ENCODE data around the gene ENPP5. TPM values are rescaled to one million over a fixed set of nuclear protein-coding genes. Genes with fewer than 3 reads are reported as not detected.
"Not testable (repeated sequence)": the region's sequence is repeated elsewhere in the genome, so short reads cannot be mapped to it uniquely, and the experiment has no call there.

Gene ENPP5
- polyA plus RNA-seq, 1 experiment, result not detected

GRCh38 chr6:46129629-46130511 is 40.9 kb downstream of the ENPP5 start, which contains the start of gene ENPP4:
Gene ENPP4, plus strand, starts transcription at chr6:46129989. Its CDS starts 9,595 bp downstream, at chr6:46139584.
- CTCF ChIA-PET, result no interaction called here

DNA sequence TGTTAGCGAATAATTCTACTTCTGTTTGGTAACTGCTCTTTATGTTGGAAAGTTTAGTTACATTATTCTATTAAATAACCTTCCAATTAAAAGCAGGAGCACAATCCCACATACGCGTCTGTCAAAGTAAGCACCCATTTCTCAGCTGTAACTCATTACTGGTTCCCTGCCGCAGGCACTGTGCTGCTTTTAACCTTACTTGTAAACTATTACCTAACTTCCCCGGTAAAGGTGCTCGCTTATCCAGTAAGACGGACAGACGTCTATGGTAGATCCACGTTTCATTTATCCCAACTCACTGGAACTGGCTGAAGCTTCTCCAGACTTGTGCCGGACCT is 41.5 kb downstream of the ENPP5 start:
- Histone ChIP-seq H3K4me3 (ENCODE audit: low read depth, low read length) (no peak overlapping the region), H3K27me3 (ENCODE audit: control insufficient read depth, insufficient read depth, low read length) (peaks cover 5% of the 10 kb centered on the region), H3K9me3 (ENCODE audit: control insufficient read depth, insufficient read depth, low read length) (no peaks in the 10 kb centered on the region; the same call in 1 of the 2 replicates), H3K27ac (ENCODE audit: low read depth, low read length) (no peak overlapping the region)
- POLR2A ChIA-PET, result no interaction called here
- CTCF ChIA-PET, result no interaction called here
- DNase-seq (ENCODE audit: low read depth, low spot score), result no peak
- TF ChIP-seq CTCF (IDR thresholded peaks at IDR 0.05; ENCODE audit: low read depth, low read length), result no peak

More at GRCh38 chr6:46129629-46130511, 40.9 kb downstream of the ENPP5 start, which contains the start of gene ENPP4:
- no peak for DNase-seq (ENCODE audit: low read depth, low spot score)
- no peak within 1 kb of the TSS for H3K27ac ChIP-seq (ENCODE audit: low read depth, low read length)
- H3K27me3 ChIP-seq (ENCODE audit: control insufficient read depth, insufficient read depth, low read length), result peaks cover 5% of the 10 kb centered on the region
- H3K4me3 ChIP-seq (ENCODE audit: low read depth, low read length), result no peak within 1 kb of the TSS
- POLR2A ChIA-PET, result no interaction called here
- TF ChIP-seq CTCF (IDR thresholded peaks at IDR 0.05; ENCODE audit: low read depth, low read length), result no peak
- H3K9me3 ChIP-seq (ENCODE audit: control insufficient read depth, insufficient read depth, low read length), result no peaks in the 10 kb centered on the region; the same call in 1 of the 2 replicates

- Histone ChIP-seq H3K4me3 (ENCODE audit: low read depth, low read length) (no peak overlapping the region), H3K27ac (ENCODE audit: low read depth, low read length) (no peak overlapping the region), H3K27me3 (ENCODE audit: control insufficient read depth, insufficient read depth, low read length) (peaks cover 5% of the 10 kb centered on the region), H3K9me3 (ENCODE audit: control insufficient read depth, insufficient read depth, low read length) (no peaks in the 10 kb centered on the region; the same call in 1 of the 2 replicates)
- no peak for TF ChIP-seq CTCF (IDR thresholded peaks at IDR 0.05; ENCODE audit: low read depth, low read length)
- ChIA-PET CTCF (no interaction called here), POLR2A (no interaction called here)
- no peak for DNase-seq (ENCODE audit: low read depth, low spot score)
Observed at GRCh38 chr6:46128476-46128875, 42.3 kb downstream of the ENPP5 start.

DNA sequence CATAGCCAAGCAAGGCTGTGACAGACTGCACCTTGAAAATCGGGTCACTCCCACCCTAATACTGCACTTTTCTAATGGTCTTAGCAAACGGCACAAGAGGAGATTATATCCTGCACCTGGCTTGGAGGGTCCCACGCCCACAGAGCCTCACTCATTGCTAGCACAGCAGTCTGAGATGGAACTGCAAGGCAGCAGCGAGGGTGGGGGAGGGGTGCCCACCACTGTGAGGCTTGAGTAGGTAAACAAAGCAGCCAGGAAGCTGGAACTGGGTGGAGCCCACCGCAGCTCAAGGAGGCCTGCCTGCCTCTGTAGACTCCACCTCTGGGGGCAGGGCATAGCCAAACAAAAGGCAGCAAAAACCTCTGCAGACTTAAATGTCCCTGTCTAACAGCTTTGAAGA is 51.1 kb downstream of the ENPP5 start:
- CTCF ChIA-PET; POLR2A ChIA-PET; H3K27me3 ChIP-seq (ENCODE audit: control insufficient read depth, insufficient read depth, low read length): not testable (repeated sequence)

GRCh38 chr6:46118836-46119235 is 51.9 kb downstream of the ENPP5 start:
- CTCF ChIA-PET, result no interaction called here
- no peak overlapping the region for H3K4me3 ChIP-seq (ENCODE audit: low read depth, low read length)
- POLR2A ChIA-PET, result no interaction called here

More for the DNA sequence above, 51.1 kb downstream of the ENPP5 start:
- H3K4me3 ChIP-seq (ENCODE audit: low read depth, low read length); H3K9me3 ChIP-seq (ENCODE audit: control insufficient read depth, insufficient read depth, low read length); DNase-seq (ENCODE audit: low read depth, low spot score); H3K27ac ChIP-seq (ENCODE audit: low read depth, low read length): not testable (repeated sequence)

More at GRCh38 chr6:46118836-46119235, 51.9 kb downstream of the ENPP5 start:
- TF ChIP-seq CTCF (IDR thresholded peaks at IDR 0.05; ENCODE audit: low read depth, low read length), result no peak
- Histone ChIP-seq H3K9me3 (ENCODE audit: control insufficient read depth, insufficient read depth, low read length) (no peaks in the 10 kb centered on the region), H3K27me3 (ENCODE audit: control insufficient read depth, insufficient read depth, low read length) (no peaks in the 10 kb centered on the region), H3K27ac (ENCODE audit: low read depth, low read length) (no peak overlapping the region)
- DNase-seq (ENCODE audit: low read depth, low spot score), result no peak
